NCI-H187 treated with DMSO at 0.1 percent for 48 hours (cell line): ENCODE measurements around the gene SELENOS.

ENCODE experiments used
- DNase-seq: peaks from one replicate; lab custom pipeline; 2025; lab: John Stamatoyannopoulos, UW

The SELENOS gene

DNA sequence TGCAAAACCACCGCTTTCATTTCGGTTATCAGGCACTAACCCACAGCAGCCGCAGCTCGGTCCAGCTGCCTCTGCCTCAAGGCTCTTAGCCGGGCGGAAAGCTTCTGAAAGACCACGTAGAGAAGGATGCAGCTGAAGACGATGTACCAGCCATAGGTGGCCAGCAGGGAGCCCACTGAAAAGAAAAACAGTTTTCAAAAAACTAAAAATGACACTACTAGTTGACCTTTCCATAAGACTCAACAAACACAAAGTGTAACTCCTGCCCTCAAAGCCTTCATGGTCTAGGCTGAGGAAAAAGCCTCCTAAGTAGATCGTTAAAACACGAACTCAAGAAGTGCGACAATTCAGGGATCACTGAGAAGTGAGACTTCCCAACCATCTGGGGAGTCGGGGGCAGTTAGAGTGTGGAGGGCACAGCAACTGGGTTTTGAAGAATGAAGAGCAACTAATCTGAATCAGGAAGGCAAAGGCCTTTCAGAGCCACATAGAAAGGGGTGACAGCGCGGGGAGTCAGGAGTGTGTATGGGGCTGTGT, 716 bp downstream of the SELENOS start:
- no peak for DNase-seq

- DNase-seq = no peak
These were observed 2.3 kb downstream of the SELENOS start for GRCh38 chr15:101275018-101275417.

- no peak for DNase-seq
These were observed 3.8 kb downstream of the SELENOS start for GRCh38 chr15:101273534-101273933.

DNA sequence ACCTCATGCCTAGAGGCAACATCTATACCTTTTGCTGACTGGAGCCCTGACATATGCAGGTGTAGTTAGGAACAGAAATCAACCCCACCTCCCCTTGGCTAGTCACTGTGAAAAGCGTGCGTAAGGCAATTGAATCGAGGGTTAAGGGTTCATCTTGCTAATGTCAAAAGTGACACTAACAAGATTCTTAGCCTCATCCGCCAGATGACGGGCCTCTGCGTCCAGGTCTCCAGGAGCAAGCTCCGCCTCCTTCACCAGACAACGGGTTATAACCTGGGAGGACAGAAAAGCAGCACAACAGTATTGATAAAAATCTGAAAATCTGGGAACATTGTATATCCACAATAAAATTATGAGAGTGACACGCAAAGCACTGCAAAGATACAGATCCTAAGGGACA, 4.7 kb downstream of the SELENOS start:
- no peak for DNase-seq

DNA sequence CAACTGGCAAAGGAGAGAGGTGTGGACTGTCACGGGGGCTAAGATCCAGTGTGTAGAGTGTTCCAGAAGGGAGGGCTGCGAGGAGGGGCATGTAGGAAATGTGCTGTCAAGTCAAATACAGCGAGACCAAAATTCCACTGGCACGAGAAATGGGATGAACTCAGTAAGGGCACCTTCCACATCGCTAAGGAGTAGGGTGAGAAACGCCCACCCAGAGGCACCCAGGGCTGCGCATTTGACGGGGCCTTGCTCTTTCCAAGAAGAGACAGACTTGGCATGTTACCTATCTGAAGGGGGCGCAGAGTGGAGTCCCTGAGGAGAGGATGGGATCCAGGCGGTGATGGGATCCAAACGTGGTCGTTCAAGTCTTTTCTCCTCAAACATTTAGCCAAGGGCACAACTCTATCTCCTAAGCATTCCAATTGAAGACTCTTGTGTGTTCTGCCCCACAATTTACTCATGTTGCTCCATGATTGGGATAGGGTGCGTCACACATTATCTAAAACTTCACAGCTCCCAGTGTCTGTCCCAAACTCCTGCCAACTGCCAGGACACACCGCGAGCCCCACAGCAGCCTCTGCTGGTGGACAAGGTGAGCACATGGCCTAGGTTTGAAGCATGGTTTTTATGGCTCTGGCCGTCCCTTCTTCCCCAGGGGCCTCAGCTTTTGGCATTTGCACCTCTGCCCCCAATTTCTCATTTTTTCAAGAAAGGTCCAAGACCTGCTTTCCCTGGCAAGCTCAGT, 7.6 kb downstream of the SELENOS start:
- no peak for DNase-seq

- DNase-seq = no peak
These were observed 9.8 kb downstream of the SELENOS start for GRCh38 chr15:101267320-101268104.

DNA sequence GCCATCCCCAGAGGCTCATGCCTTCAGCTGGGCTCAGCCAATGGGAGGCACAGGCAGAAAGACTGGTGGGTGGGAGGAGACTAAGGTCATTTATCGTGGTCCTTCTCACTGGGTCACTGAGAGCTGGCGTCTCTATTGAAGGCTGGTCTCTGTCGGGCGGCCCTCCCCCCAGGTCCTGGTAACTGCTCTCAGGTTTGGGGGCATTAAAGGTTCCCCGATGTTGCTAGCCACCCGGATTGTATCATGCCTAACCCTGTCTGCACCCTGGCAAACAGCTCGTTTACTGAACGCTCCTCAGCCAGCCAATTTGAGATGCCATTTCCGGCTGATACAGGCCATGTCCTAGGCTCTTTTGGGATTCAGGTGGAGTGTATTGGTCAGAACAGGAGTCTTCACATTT, 10.5 kb downstream of the SELENOS start:
- no peak for DNase-seq

GRCh38 chr15:101266034-101266433, 11.3 kb downstream of the SELENOS start:
- no peak for DNase-seq

- DNase-seq = no peak
These were observed 12.2 kb downstream of the SELENOS start for GRCh38 chr15:101264911-101265641.

GRCh38 chr15:101264011-101264410, 13.3 kb downstream of the SELENOS start:
- no peak for DNase-seq

DNA sequence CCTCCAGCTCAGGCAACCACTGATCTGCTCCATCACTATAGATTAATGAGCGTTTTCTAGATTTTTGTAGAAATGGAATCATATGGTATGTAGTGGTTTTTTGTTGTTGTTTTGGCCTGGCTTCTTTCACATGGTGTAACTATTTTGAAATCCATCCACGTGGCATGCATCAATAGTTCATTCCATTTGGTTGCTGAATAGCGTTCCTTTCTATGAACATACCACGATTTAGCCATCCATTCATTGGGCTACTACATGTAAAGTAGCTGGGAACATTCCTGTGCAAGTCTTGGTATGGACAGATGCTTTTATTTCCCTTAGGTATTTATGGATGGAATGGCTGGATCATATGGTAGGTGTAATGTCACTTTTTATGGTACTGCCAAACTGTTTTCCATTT, 14.7 kb downstream of the SELENOS start:
- DNase-seq = no peak

- peak; percentile 61 for DNase-seq
These were observed 18.8 kb downstream of the SELENOS start for GRCh38 chr15:101258238-101259144.

GRCh38 chr15:101256757-101257156, 20.5 kb downstream of the SELENOS start:
- no peak for DNase-seq

- no peak for DNase-seq
These were observed 21.6 kb downstream of the SELENOS start for GRCh38 chr15:101255615-101256241.

DNA sequence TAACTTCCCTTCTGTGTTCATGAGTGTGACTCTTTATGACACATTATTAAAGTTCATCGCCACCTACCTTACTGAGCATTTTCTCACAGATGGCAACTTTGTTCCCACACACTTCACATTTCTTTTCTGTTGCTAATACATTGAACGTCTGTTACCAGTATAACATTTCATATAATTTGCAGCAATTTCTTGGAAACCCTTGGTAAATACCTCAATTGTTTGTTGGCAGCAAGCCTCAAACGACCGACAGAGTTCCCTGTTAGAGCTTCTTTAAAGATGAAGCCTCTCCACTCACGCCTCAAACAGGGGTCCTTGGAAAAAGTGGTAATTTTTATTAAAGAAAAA, 22.3 kb downstream of the SELENOS start:
- no peak for DNase-seq

DNA sequence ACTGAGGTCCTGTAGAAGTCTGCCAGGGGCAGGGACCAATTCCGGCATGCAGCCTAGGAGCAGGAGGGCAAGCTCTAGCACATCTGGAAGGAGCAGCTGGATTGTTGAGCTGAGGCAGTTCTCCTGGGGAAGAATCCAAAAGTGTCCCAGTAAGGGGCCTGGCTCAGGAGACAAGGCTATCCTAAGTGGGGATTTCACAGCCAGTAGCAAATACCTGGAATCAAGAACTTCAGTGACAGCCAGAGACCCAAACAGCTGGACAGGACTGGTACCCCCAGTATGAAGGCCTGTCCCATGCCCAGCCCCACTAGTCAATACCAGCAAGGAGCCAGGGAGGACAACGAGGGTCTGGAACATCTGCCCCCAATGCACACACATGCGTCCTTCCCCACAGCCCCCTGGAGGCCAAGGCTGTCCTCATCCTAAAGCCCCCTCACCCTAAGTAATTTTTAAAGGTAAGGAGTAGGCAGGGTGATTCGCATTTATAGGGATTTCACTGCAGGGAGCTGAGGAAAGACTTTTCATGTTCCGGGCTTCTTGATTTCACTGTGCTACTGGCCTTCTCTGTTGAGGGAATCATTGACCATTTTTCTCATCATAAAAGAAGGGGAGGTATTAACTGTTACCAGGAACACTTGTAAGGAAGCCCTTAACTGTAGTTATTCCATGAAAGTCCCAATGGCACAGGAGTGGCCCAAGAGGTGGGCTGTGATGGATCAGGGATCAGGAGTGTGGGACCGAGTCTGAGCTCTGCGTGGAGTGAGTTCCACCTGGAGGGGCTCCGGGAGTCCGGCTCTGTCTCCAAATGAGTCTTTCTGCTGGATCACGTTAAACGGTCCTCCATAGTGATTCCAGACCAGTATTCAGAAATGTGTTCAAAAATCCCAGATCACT, 22.9 kb downstream of the SELENOS start:
- DNase-seq = no peak

GRCh38 chr15:101252836-101253235, 24.4 kb downstream of the SELENOS start:
- no peak for DNase-seq

DNA sequence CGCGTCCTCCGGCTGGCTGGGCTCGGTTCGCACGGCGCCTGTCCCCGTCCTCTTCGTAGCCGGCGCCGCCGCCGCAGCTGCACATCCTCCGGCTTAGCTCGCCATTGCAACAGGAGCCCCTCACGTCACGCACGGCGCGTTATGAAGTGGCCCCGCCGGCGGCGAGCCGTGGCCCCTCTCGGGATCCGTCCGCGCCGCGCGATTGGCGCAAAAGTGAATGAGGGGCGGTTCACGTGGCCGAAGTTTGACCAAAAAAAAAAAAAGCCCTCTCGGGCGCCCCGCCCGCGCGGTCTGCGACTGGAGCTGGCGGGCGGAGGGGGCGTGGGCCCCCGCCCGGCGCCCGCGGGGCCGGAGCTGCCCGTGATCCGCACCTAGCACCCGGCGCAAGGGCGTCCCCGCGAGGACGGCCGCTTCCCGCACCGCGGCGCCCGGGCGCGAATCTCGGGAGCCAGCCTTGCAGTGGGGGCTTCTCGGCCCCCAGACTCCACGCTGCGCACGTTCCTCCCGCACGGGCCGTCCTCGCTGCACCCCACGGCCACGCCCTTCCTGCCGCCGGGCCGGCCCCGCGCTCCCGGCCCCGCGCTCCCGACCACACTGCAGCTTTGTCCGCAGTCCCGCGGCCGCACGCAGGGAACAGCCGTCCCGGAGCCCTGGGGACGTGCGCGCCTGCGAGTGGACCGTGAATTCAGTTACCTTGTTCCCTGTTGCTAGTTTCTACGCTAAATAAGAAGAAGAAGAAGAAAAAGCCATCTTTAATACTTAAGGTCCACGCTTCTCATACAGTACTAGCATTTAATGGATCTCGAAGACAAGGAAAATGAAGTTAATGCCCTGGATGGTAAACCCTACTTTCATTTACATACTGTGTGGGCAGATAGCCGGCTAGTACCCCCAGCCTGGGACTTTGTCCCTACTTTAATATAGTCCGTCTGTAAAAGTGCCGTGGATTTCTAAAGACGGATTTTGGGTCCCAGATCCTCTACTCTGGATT, 25.2 kb downstream of the SELENOS start, which contains the start of gene CHSY1:
Gene CHSY1, minus strand, starts transcription at position 219 of the 991 bp plus-strand sequence. CDS start 592 bp downstream, outside the sequence.
- DNase-seq = peak; percentile 54
